Skin epidermis (tissue), 12 donors: Measurements from ENCODE around the gene PAX2.

Source experiments
- H3K27ac ChIP-seq, 21 experiments: fragments of 200-600 bp; sonication (generic) in 11 of 21; one replicate each; pipeline ENCODE4 v1.5.0; 2020; ENCODE audit warnings: mild to moderate bottlenecking in 3 of 21, inconsistent platforms in 2 of 21, moderate library complexity in 2 of 21
- H3K4me3 ChIP-seq, 7 experiments: fragments of 200-600 bp; sonication (generic) in 2 of 7; one replicate each; pipeline ENCODE4 v1.5.0; 2020; ENCODE audit warnings: inconsistent platforms in 2 of 7, mild to moderate bottlenecking in 2 of 7, moderate library complexity in 1 of 7

The PAX2 gene

DNA sequence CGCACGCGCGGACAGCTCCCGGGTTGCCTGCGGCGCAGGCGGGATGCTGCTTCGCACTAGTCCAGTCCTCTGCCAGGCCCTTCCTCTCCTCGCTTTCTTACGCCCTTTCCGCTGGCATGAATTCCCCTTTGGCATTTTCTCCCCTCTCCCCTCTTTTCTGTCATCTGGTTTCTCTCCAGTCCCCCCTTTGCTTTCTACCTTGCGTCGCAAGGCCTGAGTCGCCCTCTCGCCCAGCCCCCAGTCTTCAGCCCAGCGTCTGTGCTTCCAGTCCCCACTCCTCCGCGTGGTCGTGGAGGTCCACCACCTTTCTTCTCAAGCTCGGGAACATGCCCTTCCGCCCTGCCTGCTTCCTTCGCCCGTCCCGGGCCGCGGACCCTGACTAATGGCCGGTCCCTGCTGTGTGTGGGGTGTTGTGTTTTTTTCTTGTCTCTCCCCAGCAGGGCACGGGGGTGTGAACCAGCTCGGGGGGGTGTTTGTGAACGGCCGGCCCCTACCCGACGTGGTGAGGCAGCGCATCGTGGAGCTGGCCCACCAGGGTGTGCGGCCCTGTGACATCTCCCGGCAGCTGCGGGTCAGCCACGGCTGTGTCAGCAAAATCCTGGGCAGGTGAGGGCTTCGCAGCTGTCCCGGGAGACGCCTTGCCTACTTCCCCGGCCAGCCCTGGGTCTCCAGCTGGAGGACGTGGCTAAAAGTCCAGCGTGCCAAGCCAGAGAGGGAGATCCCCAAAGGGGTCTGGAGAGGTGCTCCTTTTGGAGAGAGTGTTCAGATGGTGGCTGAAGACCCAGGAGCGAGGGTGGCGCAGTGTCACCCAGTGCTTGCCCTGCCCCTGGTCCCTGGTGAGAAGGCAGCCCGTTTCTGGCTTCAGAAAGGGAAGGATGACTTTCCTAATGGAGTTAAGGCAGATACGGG lies 4.2 kb downstream of the PAX2 start:
- H3K27ac ChIP-seq = no peak overlapping the region
- no peak overlapping the region for H3K4me3 ChIP-seq

DNA sequence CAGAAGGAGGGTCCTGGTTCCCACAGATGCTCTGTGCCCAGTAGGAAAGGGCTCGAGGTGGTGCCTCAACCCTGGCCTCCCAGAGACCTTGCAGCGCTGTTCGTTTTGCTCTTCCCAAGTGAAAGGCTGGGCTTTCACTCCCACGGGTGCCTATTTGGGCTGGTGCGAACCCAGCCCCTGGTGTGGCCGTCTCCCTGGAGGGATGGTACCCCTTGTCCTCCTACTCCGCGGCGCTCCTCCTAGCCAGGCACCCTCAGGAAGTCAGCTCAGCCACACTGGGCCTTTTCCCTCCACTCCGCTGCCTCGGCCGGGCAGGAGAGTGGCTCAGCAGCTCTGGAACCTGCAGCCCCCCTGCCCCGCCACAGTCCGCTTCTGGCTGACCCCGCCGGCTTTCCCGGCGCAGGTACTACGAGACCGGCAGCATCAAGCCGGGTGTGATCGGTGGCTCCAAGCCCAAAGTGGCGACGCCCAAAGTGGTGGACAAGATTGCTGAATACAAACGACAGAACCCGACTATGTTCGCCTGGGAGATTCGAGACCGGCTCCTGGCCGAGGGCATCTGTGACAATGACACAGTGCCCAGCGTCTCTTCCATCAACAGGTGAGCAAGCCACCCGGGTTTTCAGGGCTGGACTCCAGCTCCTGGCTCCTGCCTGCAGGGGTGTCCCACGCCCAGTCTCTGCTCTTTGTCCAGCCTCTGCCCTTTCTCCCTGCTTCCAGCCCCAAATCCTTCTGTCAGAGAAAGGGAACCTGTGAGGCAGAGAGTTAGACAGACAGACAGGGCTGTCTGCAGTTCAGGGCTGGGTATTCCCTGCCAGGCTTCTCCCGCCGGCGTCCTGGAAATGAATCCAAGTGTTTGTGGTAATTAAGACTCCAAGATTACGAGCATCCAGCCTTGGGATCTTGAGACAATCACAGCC lies 5.2 kb downstream of the PAX2 start:
- Histone ChIP-seq H3K27ac (no peak overlapping the region), H3K4me3 (no peak overlapping the region)

DNA sequence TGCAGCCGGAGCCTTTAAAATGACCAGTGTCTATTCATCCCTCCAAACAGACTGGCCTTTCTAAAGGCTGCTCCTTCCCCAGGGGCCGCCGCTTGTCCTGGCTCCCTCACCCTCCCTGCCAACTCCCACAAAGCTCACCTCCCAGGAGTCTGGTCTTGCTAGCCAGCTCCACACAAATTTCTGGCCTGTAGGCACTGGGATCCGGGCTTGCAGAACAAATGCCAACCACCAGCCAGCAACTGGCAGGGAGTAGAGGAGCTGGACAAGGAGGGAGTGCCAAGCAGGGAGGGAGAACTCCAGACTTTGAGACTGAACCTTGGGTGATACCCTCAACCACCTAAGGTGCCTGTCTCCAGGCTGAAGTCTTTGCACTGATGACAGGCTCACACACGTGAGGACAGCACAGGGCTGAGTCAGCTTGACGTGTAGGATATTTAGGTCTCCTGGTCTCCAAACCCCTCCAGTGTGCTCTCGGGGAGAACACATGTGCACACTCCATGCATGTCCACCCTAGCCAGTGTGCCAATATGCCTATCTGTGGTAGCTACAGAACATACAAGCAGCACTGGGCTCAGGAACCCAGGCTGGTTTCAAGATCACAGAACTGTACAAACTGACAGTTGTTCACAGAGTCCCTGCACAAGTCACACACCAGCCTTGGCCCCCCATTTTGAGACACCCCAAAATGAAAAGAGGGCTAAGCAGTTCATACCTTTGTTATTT lies 6.0 kb downstream of the PAX2 start:
- no peak overlapping the region for H3K4me3 ChIP-seq
- H3K27ac ChIP-seq = no peak overlapping the region

DNA sequence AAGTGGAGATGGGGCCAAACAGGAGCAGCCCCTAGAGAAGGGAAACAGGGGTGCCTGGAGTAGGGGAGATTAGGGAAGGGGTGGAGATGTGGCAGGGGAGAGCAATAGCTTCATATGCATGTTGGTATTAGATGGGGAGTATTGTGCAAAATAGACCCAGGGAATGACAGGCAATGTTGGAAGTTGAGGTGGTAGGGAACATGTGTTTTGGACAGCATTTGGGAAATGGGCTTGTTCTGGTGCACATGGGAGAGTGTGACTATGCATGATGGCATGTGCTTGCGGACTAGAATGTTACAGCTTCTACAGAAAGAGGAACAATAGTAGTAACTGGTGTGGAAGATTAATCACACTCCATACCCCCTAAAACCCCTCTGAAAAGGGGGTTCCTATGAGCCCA lies 10.4 kb downstream of the PAX2 start:
- H3K27ac ChIP-seq = no peak overlapping the region
- no peak overlapping the region for H3K4me3 ChIP-seq

DNA sequence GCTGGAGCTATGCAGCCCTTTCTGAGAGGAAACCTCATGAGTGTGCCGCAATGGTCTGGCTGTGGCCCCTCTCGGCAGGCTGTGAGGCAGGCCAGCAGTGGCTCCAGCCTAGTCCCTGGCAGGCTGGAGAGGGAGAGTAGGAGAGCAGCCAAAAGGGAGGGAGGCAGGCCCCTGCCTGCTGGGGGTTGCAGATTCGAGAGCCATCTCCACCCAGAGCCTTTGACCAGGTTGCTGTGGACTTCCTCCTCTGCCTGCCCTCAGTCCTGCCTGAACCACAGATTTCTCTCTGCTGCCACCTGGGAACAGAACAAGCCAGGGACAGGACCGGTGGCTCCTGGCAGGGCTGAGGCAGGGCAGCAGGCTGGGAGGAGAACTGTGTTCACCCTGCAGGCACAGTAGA lies 13.9 kb downstream of the PAX2 start:
- Histone ChIP-seq H3K27ac (no peak overlapping the region), H3K4me3 (no peak overlapping the region)

DNA sequence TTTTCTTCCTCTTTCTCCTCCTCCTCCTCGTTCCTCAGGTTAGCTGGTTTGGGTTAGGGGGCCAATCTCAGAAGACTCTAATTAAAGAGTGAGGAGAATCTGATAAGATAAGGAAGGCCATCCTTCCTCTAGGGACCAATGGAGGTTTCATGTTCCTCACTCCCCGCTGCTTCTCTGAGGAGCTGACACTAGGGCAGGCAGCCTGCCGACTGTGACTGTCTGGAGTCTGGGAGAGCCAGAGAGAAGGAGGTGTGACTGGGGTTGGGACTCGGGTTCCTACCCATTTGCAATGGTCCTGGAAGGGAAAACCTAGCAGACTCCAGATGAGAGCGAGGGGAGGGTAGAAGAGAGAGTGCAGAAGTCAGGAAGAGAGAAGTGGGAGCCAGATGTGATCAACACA lies 15.3 kb downstream of the PAX2 start:
- H3K27ac ChIP-seq = no peak overlapping the region

DNA sequence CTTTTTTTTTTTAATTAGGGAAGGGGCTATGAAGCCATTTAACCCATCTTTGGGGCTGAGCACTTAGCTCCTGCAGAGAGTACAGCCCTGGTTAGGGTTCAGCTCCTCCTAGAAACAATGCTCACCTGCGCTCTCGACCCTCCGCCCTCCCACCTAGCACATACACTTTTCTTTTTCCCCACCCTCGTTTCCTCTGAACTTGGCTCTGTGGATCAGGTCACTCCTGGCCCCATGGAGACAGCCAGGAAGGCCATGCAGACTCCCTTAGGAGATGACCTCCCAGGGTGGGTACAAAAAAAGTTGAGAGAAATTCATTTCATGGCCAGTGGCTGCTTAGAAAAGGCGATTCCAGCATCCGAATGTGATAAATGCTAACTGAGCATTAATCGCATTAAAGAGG lies 15.8 kb downstream of the PAX2 start:
- Histone ChIP-seq H3K27ac (no peak overlapping the region), H3K4me3 (no peak overlapping the region)

More for the DNA sequence above, 15.3 kb downstream of the PAX2 start:
- H3K4me3 ChIP-seq = no peak overlapping the region

DNA sequence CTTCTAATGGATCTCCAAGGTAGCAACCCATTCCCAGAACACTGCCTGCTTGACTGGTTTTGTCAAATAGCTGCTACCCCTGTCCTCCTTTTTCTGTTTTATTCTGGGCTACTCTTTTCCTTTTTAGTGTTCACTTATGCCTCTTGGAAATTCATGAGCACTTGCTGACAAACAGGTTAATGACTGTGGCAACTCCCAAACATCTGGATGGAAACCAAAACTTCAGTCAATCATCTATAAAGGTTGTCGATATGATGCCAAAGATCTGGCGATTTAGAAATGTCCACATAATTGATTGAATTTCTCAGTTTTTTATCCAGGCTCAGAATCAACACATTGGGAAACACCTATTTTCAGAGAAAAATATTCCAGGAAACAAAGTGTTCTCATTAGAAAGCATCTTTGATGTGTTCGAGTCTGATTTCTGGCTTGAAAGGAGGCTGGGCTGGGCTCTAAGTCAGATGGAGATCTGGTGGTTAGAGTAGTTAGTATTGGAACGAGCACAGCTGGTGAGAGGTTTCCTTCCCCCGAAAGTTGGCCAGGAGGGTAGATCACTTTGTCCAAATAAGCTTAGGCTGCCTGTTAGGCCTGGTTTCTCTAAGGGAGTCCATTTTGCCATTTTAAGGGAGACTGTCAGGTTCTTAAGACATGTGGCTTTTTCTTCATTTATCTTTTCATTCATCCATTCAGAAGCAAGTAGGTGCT lies 17.8 kb downstream of the PAX2 start:
- no peak overlapping the region for H3K27ac ChIP-seq
- no peak overlapping the region for H3K4me3 ChIP-seq

DNA sequence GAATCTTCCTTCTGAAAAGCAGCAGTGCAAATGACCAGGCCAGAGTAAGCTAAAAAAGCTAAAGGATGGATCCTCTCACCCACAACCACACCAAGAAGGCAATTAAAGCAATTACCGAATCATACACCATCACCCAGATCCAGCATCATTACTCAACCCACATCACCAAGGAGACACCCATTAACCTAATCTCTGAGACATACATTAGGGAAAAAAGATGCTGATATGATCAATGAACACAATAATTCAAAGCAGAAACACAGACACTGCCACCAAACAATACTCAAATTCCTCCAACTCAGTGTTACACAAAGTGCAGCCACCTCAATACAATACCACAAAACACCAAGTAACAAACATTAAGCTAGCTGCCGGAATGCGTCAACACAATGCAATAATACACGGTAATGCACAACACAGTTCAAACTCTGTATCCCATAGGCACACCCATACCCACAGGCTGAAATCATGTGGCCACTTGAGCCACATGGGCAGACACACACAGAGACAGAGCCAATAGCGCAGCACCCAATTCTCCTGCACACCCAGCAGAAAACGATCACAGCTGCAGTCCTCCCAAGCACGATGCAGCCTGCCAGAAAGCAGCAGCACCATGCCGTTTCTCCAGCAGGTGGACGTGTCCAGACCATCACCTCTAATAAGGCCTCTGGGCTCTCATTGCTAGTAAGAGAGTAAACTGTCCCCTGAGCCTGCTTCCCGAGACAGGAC lies 21.5 kb downstream of the PAX2 start:
- Histone ChIP-seq H3K27ac (no peak overlapping the region), H3K4me3 (no peak overlapping the region)

DNA sequence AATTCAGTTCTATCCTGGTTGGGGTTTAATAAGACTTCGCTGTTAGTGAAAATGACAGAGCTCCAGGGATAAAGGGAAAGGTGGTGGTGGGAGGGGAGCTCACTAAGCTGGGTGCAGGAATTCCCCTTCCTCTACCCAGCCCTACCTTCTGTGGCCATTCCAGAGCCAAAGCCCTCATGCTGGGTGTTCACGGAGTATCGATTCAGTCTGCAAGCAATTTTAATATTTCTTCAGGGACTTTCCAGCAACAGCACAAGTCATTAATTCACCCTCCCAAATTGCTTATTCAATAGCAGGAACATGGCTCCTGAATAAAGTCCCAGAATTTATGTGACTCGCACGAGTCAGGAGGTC lies 22.0 kb downstream of the PAX2 start:
- Histone ChIP-seq H3K27ac (no peak overlapping the region), H3K4me3 (no peak overlapping the region)

DNA sequence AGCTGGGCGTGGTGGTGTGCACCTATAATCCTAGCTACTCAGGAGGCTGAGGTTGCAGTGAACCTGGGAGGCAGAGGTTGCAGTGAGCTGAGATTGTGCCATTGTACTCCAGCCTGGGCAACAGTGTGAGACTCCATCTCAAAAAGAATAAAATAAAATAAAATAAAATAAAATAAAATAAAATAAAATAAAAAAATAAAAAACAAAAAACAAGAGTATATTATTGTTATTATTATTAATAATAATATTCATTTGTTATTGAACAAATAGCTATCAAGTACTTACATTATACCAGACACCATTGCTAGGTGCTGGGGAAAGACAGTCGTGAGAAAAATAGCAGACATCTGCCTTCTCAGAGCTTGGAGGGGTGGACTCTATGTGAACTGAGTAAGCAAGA lies 24.1 kb downstream of the PAX2 start:
- no peak overlapping the region for H3K4me3 ChIP-seq
- H3K27ac ChIP-seq = no peak overlapping the region

DNA sequence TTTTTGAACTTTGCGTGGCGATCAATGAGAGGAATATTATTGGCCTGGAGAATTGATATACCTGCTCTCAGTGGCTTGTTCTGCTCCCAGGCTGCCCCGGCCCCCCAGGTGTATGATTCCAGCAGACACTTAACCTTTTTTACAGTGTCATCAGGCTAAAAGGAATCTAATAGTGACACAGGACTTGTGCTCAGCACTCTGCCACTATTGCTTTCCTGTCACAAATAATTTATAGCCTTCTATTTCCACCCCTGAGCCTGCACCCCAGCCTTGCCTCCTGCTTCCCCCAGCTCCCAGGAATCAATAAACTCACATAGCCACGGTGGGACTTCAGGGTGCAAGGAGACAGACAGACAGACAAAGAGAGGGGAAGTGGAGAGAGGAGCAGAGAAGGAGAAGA lies 28.3 kb downstream of the PAX2 start:
- H3K27ac ChIP-seq = no peak overlapping the region

DNA sequence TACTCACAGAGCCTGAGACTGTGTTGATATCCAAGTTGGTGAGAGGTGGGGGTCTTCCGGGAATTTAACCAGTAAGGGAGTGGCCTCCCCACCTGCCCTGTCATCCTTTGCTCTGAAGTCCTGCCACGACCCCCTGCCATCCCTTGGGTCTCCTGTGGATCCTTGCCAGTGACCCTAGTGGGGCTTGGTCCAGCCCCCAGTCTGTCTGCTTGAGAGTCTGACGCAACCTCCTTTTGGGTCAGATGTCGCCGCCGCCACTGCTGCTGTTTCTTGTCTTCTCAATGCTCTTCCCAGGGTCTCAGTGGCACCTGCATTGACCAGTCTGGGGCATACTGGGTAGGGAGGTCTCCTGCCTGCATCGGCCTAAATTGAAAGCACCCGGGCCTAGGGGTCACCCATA lies 28.8 kb downstream of the PAX2 start:
- Histone ChIP-seq H3K27ac (no peak overlapping the region), H3K4me3 (no peak overlapping the region)

More for the DNA sequence above, 28.3 kb downstream of the PAX2 start:
- no peak overlapping the region for H3K4me3 ChIP-seq

DNA sequence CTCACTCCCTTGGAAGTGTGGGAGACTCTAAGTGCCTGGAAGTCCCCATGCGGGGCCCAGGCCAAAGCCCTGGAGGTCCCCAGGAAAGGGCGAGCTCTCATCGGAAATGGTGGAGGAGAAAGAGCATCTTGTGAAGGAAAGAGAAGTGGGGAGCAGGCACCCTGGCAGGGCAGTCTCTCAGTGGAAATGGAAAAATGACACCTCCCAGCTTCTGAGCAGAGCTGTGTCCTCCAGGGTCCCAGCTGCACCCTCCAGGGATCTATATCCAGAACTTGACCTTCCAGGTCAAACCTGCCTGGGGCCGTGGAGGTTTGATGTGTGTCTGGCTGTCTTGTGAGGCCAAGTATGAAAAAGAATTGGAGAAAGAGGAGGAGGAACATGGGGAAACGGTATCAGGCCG lies 29.5 kb downstream of the PAX2 start:
- no peak overlapping the region for H3K4me3 ChIP-seq
- H3K27ac ChIP-seq = no peak overlapping the region

DNA sequence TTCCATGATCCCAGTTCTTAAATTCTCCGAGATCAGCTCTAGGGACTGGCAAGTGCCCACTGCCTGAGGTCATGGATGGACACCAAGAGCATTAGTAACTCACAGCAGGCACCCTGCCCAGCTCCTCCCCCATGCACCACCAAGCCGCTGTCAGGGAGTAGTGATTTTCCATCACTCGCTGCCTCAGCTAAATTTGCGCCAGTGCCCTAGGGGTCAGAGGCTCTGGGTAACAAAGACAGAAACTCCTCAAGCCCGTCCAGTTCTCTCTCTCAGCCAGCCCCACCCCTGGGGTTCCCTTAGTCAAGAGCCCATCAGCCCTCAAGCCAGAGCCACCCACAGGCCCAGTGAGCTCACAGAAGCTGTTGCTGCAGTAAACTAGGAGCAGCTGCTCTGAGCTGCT lies 30.0 kb downstream of the PAX2 start:
- Histone ChIP-seq H3K27ac (no peak overlapping the region), H3K4me3 (no peak overlapping the region)

DNA sequence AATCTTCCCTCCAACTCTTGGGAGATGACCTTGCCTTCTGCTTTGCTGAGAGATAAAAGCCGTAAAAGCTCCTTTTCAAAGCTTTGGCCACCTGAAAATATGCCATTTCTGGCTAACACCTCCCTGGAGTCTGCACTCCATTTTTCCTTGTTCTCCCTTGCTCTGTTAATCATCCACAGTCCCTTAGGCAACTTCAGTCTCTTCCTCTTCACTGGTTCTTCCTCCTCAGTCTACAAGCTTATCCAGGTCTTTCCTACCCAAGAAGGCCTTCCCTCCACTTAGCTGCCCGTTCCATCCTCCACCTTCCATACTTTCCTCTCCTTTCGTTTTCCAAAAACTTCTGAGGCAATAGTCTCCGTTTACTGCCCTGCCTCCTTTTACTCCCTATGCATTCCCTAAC lies 30.5 kb downstream of the PAX2 start:
- Histone ChIP-seq H3K4me3 (no peak overlapping the region), H3K27ac (no peak overlapping the region)

DNA sequence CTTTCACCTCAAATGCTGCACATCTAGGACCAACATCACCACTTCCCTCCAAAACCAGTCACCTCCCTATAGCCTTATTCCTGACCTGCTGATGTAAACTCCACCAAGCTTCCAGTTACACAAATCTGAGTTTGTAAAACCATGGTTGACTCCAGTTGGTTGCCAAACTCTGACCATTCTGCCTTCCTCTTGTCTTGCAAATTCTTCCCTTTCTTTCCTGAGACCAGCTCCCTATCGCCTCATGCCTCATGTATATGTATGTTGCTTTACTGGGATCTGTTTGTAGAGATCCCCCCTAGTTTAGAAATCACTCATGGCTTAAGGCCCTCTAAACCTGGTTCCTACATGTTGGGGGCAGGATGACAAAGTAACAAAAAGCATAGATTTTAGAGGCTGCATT lies 31.3 kb downstream of the PAX2 start:
- Histone ChIP-seq H3K4me3 (no peak overlapping the region), H3K27ac (no peak overlapping the region)

DNA sequence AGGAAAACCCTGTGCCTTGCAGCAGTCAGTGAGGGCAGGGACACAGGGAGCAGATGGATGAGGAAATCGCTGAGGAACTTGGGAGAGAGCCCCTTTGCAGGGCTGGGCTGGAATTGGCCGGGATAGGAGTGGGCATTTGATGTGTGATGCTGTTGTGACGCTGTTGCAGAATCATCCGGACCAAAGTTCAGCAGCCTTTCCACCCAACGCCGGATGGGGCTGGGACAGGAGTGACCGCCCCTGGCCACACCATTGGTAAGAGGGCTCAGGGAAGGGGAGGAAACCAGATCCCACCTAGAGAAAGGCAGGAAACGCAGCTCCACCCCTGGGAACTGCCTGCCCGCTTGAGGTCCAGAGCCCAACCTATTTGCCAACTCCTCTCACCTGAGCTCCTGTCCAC lies 33.9 kb downstream of the PAX2 start:
- H3K4me3 ChIP-seq = no peak overlapping the region
- no peak overlapping the region for H3K27ac ChIP-seq

DNA sequence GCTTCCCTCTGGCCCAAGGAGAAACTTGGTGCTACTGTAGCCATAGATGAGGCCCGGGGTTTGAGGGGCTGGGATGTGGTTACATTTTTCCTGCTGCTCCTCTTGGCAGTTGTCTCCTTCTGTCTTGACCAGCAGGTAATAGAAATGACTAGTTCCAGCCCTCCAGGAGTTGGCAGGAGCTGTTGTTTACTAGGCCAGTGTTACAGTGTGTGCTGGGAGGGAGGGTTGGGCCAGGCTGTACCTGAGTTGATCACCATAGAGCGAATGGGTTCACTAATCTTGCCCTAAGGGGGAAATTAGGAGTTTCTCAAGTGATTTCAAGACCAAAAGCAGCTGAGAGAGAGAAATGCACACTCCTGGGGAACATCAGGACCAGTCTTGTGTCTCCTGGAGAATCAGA lies 34.9 kb downstream of the PAX2 start:
- Histone ChIP-seq H3K27ac (no peak overlapping the region), H3K4me3 (no peak overlapping the region)
